ENCODE measurements around the gene ZC2HC1B.
A peak's percentile ranks its signal among the peaks of the same experiment; 100 is the strongest.

ZC2HC1B gene

DNA sequence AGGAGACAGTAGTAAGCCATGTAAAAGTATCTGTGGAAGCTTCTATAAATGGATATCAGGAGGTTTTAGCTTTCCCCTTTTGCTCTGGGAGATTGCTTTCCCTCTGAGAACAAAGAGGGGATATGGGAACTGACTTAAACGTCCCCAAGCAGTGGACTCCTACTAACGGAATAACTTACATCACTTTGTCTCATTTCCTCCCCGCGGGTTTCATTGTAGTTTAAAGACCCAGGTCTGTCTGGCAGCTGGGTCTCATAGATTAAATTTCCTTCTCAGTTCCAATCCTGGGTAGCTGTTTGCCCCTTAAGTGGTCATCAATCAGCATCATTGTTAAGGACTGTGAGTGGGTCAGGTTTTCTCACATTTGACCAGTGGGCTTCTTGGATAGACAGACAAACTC lies 75.1 kb downstream of the ZC2HC1B start:
- TF ChIP-seq, protein P1, sequence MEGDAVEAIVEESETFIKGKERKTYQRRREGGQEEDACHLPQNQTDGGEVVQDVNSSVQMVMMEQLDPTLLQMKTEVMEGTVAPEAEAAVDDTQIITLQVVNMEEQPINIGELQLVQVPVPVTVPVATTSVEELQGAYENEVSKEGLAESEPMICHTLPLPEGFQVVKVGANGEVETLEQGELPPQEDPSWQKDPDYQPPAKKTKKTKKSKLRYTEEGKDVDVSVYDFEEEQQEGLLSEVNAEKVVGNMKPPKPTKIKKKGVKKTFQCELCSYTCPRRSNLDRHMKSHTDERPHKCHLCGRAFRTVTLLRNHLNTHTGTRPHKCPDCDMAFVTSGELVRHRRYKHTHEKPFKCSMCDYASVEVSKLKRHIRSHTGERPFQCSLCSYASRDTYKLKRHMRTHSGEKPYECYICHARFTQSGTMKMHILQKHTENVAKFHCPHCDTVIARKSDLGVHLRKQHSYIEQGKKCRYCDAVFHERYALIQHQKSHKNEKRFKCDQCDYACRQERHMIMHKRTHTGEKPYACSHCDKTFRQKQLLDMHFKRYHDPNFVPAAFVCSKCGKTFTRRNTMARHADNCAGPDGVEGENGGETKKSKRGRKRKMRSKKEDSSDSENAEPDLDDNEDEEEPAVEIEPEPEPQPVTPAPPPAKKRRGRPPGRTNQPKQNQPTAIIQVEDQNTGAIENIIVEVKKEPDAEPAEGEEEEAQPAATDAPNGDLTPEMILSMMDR (IDR thresholded peaks at IDR 0.05; ENCODE audit: extremely low read depth, insufficient read depth, missing control alignments), result no peak
- in situ Hi-C loops (cut with MboI; ENCODE audit: low pct_unique_long_range_greater_than_20kb, low sequenced_read_pairs, unreplicated experiment), result no loop called here
- DNase-seq (ENCODE audit: low spot score), result no peak

DNA sequence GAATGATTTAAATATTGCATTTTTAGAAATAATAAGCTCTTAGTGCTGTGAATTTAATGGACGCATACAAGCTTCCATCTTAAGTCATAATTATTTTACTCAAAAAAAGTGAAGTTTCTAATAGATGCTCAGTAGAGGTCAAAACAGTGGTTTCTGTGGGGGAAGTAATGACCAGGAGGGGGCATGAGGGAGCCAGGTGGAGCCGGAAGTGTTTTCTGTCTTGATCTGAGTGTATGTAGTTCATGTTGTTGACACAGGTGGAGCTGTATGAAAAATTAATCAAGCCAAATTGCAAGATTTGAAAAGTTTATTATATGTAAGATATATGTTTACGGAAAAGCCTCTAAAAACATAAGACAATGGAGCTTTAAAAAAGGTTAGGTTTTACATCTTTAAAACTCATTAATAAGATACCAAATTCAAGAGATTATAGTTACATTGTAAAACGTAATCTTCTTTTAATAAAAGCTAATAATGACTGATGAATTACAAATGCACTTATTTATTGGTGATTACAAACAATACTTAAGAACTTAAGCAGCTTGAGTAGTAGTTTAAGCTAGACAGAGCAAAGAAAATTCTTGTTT lies 75.8 kb downstream of the ZC2HC1B start:
- peak; percentile 80 for DNase-seq (ENCODE audit: low spot score)
- in situ Hi-C loops (cut with MboI; ENCODE audit: low pct_unique_long_range_greater_than_20kb, low sequenced_read_pairs, unreplicated experiment), result loop anchor here (10.0 kb wide), 2 partner anchors 75 to 155 kb away; partner anchors contain the start of gene SF3B5
- TF ChIP-seq, protein P1 (IDR thresholded peaks at IDR 0.05; ENCODE audit: extremely low read depth, insufficient read depth, missing control alignments), result peak; percentile 71

DNA sequence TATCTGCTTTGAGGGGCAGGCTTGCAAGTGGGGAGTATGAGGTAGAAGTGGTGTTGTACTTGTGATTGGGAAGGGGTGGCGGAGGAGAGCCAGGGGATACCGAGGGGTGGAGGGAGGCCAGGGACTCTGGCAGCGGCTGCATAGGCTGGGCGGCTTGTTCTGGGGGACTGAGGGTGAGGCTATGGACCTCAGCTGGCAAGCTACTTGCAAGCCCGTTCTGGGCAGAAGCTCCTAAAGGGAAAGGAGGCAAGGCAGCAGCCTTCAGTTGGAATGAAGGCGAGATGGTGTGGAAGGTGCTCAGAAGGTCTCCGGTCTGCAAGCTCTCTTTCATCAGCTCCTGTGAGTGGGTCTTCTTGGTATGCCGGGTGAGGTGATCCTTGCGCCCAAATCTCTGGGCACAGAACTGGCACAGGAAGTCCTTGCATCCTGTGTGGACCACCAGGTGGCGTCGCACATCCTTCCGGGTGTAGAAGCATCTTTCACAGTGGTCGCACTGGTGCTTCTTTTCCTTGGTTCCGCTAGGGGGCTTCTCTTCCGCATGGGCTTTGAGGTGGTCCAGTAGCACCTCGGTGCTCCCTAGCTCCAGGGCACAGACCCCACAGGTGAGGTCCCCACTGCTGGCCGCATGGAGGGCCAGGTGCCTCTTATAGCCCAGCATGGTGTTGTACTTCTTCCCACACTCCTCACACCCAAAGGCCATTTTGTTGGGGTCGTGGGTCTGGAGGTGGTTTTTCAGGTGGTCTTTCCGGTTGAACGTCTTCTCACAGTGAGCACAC lies 77.8 kb downstream of the ZC2HC1B start:
- DNase-seq (ENCODE audit: low spot score), result peak; percentile 52
- in situ Hi-C loops (cut with MboI; ENCODE audit: low pct_unique_long_range_greater_than_20kb, low sequenced_read_pairs, unreplicated experiment), result loop anchor here (10.0 kb wide), 2 partner anchors 73 to 153 kb away; partner anchors contain the start of gene SF3B5
- TF ChIP-seq, protein P1 (IDR thresholded peaks at IDR 0.05; ENCODE audit: extremely low read depth, insufficient read depth, missing control alignments), result peak; percentile 63

DNA sequence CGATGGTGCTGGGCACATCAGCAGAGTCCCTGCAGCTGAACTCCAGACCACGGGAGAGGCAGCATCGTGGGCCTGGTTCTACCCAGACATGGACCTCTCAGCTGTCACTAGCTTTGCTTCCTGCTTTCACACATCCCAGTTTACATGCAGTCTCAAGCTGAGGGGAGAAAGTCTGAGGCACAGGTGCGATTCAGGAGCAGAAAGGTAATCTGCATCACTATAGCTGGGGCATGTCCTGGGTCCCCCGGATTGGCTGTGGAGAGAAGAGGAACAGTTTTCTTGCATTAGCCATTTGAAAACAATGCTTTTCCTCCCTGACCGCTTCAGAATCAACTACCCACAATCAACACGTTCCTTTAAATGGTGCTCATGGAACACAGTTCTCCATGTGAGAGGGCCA lies 83.9 kb downstream of the ZC2HC1B start:
- no peak for DNase-seq (ENCODE audit: low spot score)
- TF ChIP-seq, protein P1 (IDR thresholded peaks at IDR 0.05; ENCODE audit: extremely low read depth, insufficient read depth, missing control alignments), result no peak
- in situ Hi-C loops (cut with MboI; ENCODE audit: low pct_unique_long_range_greater_than_20kb, low sequenced_read_pairs, unreplicated experiment), result loop anchor here (10.0 kb wide), 2 partner anchors 67 to 147 kb away; partner anchors contain the start of gene SF3B5

GRCh38 chr6:143949535-143949934 lies 85.3 kb downstream of the ZC2HC1B start:
- in situ Hi-C loops (cut with MboI; ENCODE audit: low pct_unique_long_range_greater_than_20kb, low sequenced_read_pairs, unreplicated experiment), result loop anchor here (10.0 kb wide), 2 partner anchors 65 to 145 kb away; partner anchors contain the start of gene SF3B5
- TF ChIP-seq, protein P1 (IDR thresholded peaks at IDR 0.05; ENCODE audit: extremely low read depth, insufficient read depth, missing control alignments), result no peak
- no peak for DNase-seq (ENCODE audit: low spot score)

DNA sequence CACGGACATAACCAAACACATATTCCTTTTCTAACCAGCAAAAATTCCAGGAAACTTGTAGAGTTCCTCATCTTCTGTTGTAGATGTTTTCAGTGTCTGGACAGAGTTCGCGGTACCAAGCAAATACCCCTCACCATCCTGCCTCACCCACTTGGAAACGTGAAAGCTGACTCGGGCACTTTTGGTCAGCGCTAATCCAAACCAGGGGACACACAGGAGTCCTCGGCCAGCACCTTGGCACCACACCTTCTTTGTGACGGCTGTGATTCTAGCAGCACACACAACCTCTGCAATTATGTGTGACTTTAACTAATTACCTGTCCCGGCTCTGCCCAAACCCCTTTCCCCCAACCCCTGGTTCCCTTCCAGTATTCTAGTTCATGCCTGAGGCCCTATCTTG lies 85.7 kb downstream of the ZC2HC1B start:
- TF ChIP-seq, protein P1 (IDR thresholded peaks at IDR 0.05; ENCODE audit: extremely low read depth, insufficient read depth, missing control alignments), result no peak
- no peak for DNase-seq (ENCODE audit: low spot score)
- in situ Hi-C loops (cut with MboI; ENCODE audit: low pct_unique_long_range_greater_than_20kb, low sequenced_read_pairs, unreplicated experiment), result loop anchor here (10.0 kb wide), 2 partner anchors 65 to 145 kb away; partner anchors contain the start of gene SF3B5

All from GM13977 (cell line).